Ascending aorta (tissue), 2 donors: Measurements from ENCODE around the gene SUSD5. TPM values are rescaled to one million over a fixed set of nuclear protein-coding genes. Genes with fewer than 3 reads are reported as not detected.
"Not testable (repeated sequence)": the region's sequence is repeated elsewhere in the genome, so short reads cannot be mapped to it uniquely, and the experiment has no call there.

Experiments used
- DNase-seq, 2 donors: peaks; one replicate each; pipeline ENCODE4 v3.0.0-alpha.2; 2019; ENCODE audit warnings: low spot score in 2 of 2
- H3K27ac ChIP-seq, 2 donors: fragments of 200-600 bp; sonication (generic); one replicate each; pipeline ENCODE4 v1.5.1; 2016 to 2017; ENCODE audit warnings: mild to moderate bottlenecking in 1 of 2
- H3K27me3 ChIP-seq: fragments of 200-600 bp; sonication (generic); one replicate; pipeline ENCODE4 v1.5.1; 2017
- H3K36me3 ChIP-seq, 2 donors: fragments of 200-600 bp; sonication (generic); one replicate each; pipeline ENCODE4 v1.5.1; 2016
- H3K4me1 ChIP-seq, 2 donors: fragments of 200-600 bp; sonication (generic); one replicate each; pipeline ENCODE4 v1.5.1; 2016 to 2017; ENCODE audit warnings: mild to moderate bottlenecking in 1 of 2
- H3K4me3 ChIP-seq, 2 donors: fragments of 200-600 bp; sonication (generic); one replicate each; pipeline ENCODE4 v1.5.1; 2016 to 2017; ENCODE audit warnings: mild to moderate bottlenecking in 1 of 2
- H3K9me3 ChIP-seq, 2 donors: fragments of 200-600 bp; sonication (generic); one replicate each; pipeline ENCODE4 v1.5.1; 2016
- intact Hi-C: fragments of 100-400 bp; cut with DNase I; formaldehyde crosslinking; loops from one replicate; pipeline ENCODE4 v1.15.1; 2023
- total RNA-seq: library from RNA; depleted of rRNA; stranded (reverse); fragments of >200 nt; gene quantifications from one replicate; pipeline ENCODE4 v1.1.0, GENCODE V29; 2016
- TF ChIP-seq, protein P1 (sequence below), 3 experiments: fragments of 200-600 bp in 2 of 3; fragments of 450-650 bp in 1 of 3; sonication (generic) in 2 of 3; IDR thresholded peaks; one replicate each; pipeline ENCODE4 v1.5.1; 2016 to 2019; ENCODE audit warnings: antibody characterized with exemption in 3 of 3, mild to moderate bottlenecking in 1 of 3, moderate library complexity in 1 of 3

SUSD5 gene
- total RNA-seq, 1 donor from 2014 or later: 68.0 TPM

DNA sequence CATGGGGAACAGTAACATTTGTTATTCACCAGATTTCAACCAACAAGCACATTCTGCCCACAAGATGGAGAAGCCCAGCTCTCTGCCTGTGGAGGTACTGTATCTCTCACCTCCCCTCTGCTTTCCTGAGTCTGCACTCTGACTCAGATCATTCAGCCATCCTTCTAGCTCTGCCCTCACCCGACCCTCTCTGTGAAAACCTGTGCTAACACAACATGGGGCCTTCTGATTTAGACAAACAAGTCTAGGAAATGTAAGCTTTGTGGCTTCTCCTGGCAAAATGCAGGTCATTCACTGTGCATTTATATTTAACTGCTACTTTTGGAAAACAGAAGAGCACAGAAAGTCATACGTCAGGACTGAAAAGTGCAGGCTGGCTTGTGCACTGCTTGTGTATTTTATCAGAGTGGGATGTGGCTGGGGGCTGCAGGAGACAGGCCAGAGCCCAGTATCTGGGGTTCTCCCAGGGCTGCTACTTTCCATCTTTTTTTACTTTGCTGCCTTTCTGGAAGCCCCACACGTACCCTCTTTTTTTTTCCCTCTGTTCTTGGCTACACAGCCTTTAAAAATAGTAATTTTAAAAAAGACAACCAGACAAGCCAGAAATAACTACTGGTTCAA lies 50.8 kb downstream of the SUSD5 start:
- H3K4me1 ChIP-seq: peaks cover 17 to 60% of the 10 kb centered on the region in 2 donors
- H3K9me3 ChIP-seq: no peaks in the 10 kb centered on the region
- TF ChIP-seq, protein P1, sequence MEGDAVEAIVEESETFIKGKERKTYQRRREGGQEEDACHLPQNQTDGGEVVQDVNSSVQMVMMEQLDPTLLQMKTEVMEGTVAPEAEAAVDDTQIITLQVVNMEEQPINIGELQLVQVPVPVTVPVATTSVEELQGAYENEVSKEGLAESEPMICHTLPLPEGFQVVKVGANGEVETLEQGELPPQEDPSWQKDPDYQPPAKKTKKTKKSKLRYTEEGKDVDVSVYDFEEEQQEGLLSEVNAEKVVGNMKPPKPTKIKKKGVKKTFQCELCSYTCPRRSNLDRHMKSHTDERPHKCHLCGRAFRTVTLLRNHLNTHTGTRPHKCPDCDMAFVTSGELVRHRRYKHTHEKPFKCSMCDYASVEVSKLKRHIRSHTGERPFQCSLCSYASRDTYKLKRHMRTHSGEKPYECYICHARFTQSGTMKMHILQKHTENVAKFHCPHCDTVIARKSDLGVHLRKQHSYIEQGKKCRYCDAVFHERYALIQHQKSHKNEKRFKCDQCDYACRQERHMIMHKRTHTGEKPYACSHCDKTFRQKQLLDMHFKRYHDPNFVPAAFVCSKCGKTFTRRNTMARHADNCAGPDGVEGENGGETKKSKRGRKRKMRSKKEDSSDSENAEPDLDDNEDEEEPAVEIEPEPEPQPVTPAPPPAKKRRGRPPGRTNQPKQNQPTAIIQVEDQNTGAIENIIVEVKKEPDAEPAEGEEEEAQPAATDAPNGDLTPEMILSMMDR (IDR thresholded peaks at IDR 0.05): no peak
- intact Hi-C loops: loop anchor here (2.0 kb wide), 1 partner anchor 35 kb away; no protein-coding TSS in a partner anchor
- H3K4me3 ChIP-seq: no peak overlapping the region
- H3K27me3 ChIP-seq: no peaks in the 10 kb centered on the region
- peak in 1 of 2 donors; percentile 68 for DNase-seq
- H3K27ac ChIP-seq: peak overlapping the region; percentile 75 to 80
- peaks cover 0 to 10% of the 10 kb centered on the region in 2 donors for H3K36me3 ChIP-seq

DNA sequence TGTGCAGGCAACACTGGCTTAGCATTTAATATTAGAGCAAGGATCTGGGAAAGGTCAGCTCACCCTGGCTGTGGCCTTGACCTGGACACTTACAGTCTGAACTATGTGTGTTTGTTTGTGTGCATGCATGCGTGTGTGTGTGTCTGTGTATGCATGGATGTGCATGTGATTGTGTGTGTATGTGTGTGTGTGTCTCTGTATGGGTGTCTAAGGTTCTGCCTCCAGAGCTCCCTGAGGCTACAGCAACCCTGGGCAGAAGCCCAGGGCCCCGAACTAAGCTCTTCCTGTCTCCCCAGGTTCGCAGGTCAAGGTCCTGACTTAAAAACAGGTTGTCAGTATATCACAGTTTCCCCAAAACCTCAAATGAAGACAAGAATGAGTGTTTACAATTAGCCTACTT lies 51.3 kb downstream of the SUSD5 start:
- intact Hi-C loops: no loop called here
- no peak for DNase-seq
- no peak overlapping the region for H3K4me3 ChIP-seq
- H3K4me1 ChIP-seq: peaks cover 17 to 55% of the 10 kb centered on the region in 2 donors
- peaks cover 0 to 10% of the 10 kb centered on the region in 2 donors for H3K36me3 ChIP-seq
- TF ChIP-seq, protein P1 (IDR thresholded peaks at IDR 0.05): no peak
- no peaks in the 10 kb centered on the region for H3K9me3 ChIP-seq
- no peaks in the 10 kb centered on the region for H3K27me3 ChIP-seq
- peak overlapping the region; percentile 75 to 80 for H3K27ac ChIP-seq

DNA sequence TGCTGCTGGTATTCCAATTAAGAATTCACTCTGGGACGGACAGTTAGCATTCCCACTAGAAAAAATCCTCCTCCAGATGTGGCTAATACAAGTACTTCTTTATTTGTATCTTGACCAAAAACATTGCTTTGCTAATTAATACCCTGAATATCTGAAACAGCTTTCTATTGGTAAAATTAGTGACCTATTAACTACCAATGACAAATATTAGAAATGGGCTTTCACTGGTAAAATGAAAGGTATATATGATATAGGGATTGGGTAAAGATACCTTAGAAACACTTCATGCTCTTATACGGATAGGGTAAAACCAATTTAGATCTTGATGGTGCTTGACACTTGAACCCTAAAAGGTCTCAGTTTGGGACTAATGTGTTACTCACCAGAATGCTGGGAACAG lies 52.5 kb downstream of the SUSD5 start:
- DNase-seq: no peak
- Histone ChIP-seq H3K4me3 (no peak overlapping the region), H3K27me3 (no peaks in the 10 kb centered on the region), H3K4me1 (peaks cover 17 to 53% of the 10 kb centered on the region in 2 donors), H3K9me3 (no peaks in the 10 kb centered on the region), H3K27ac (peak overlapping the region; percentile 75 to 80), H3K36me3 (peaks cover 0 to 10% of the 10 kb centered on the region in 2 donors)
- TF ChIP-seq, protein P1 (IDR thresholded peaks at IDR 0.05): no peak
- intact Hi-C loops: no loop called here

DNA sequence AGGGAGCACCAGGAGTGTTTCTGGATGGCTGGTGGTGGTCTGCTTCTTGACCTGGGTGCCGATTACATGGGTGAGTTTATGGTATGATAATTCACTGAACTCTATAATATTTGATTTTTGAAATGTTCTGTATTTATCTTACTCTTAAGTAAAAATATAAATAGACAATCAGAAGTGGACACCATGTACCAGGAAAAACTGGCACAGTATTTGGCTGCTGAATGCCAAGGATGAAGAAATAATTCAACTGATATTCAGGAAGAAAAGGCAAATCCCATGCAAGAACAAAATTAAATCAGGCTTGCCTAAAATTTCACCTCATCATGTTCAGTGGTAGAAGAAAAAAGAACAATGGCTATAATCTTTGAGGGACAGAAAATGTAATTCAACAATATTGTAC lies 53.2 kb downstream of the SUSD5 start:
- TF ChIP-seq, protein P1 (IDR thresholded peaks at IDR 0.05): no peak
- intact Hi-C loops: no loop called here
- peak in 1 of 2 donors; percentile 63 for DNase-seq
- Histone ChIP-seq H3K4me1 (peaks cover 17 to 51% of the 10 kb centered on the region in 2 donors), H3K9me3 (no peaks in the 10 kb centered on the region), H3K27ac (peak overlapping the region; percentile 75 to 80), H3K4me3 (no peak overlapping the region), H3K27me3 (no peaks in the 10 kb centered on the region), H3K36me3 (peaks cover 0 to 5% of the 10 kb centered on the region in 2 donors)

DNA sequence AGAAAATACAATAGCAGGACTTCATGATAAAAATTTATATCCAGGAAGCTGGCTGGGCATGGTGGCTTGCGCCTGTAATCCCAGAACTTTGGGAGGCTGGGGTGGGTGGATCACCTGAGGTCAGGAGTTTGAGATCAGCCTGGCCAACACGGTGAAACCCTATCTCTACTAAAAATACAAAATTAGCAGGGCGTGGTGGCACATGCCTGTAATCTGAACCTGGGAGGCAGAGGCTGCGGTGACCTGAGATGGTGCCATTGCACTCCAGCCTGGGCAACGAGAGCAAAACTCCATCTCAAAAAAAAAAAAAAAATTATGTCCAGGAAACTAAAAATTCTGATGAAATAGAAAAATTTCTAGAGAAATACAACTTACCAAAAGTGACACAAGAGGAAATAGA lies 56.0 kb downstream of the SUSD5 start:
- H3K27me3 ChIP-seq, intact Hi-C loops, DNase-seq, H3K9me3 ChIP-seq, H3K36me3 ChIP-seq, H3K4me3 ChIP-seq: not testable (repeated sequence)
- H3K4me1 ChIP-seq: peaks cover 17 to 35% of the 10 kb centered on the region in 2 donors
- peak overlapping the region; percentile 75 to 80 for H3K27ac ChIP-seq

- H3K27ac ChIP-seq: peak overlapping the region; percentile 26 to 53
- no peak overlapping the region for H3K4me3 ChIP-seq
- H3K9me3 ChIP-seq: no peaks in the 10 kb centered on the region
- H3K36me3 ChIP-seq: peaks cover 0 to 6% of the 10 kb centered on the region in 2 donors
- intact Hi-C loops: no loop called here
- peaks cover 0 to 22% of the 10 kb centered on the region in 2 donors for H3K4me1 ChIP-seq
- TF ChIP-seq, protein P1 (IDR thresholded peaks at IDR 0.05): no peak
- no peak for DNase-seq
- H3K27me3 ChIP-seq: no peaks in the 10 kb centered on the region
Measured at GRCh38 chr3:33159981-33160380, 58.6 kb downstream of the SUSD5 start.
